Measurements from ENCODE around the gene MCOLN1.
"Not testable (repeated sequence)": the region's sequence is repeated elsewhere in the genome, so short reads cannot be mapped to it uniquely, and the experiment has no call there.

Gene MCOLN1

GRCh38 chr19:7533281-7533885, 11.0 kb downstream of the MCOLN1 start:
- TF ChIP-seq JUND (IDR thresholded peaks at IDR 0.05; ENCODE audit: low read depth) = no peak
- peak in 1 of 2 experiments; percentile 42 for DNase-seq (ENCODE audit: low read depth in 1 of 2, low spot score in 1 of 2)
- in situ Hi-C loops (cut with HindIII; ENCODE audit: low pct_unique_long_range_greater_than_20kb, low sequenced_read_pairs) = no loop called here

GRCh38 chr19:7533925-7534480, 11.6 kb downstream of the MCOLN1 start:
- peak; percentile 79 to 88 for DNase-seq (ENCODE audit: low read depth in 1 of 2, low spot score in 1 of 2)
- no peak for TF ChIP-seq JUND (IDR thresholded peaks at IDR 0.05; ENCODE audit: low read depth)
- in situ Hi-C loops (cut with HindIII; ENCODE audit: low pct_unique_long_range_greater_than_20kb, low sequenced_read_pairs) = no loop called here

DNA sequence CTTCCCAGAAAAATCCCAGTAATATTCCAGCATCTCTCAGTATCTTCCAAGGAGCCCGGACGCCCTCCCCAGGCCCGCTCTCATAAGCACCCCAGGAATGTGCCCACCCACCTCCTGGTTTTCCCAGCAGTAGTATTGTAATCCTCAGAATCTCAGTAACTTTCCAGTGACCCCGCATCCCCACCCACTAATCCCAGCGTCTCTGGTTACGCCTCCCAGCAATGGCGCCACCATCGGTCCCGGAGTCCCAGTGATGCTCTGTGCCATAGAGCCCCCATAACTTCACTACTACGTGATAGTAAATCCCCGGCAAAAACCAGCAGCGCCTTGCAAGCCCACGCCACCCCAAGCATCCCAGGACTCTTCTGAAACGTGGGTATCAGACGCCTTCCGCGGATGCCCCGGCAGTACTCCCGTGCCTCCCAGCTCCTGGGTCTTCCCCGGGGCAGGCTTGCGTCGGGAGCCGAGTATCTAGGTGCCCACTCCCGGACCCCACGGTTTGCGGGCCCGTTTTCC, 12.2 kb downstream of the MCOLN1 start:
- in situ Hi-C loops (cut with HindIII; ENCODE audit: low pct_unique_long_range_greater_than_20kb, low sequenced_read_pairs) = no loop called here
- TF ChIP-seq JUND (IDR thresholded peaks at IDR 0.05; ENCODE audit: low read depth) = no peak
- DNase-seq (ENCODE audit: low read depth in 1 of 2, low spot score in 1 of 2) = peak; percentile 53 to 60

DNA sequence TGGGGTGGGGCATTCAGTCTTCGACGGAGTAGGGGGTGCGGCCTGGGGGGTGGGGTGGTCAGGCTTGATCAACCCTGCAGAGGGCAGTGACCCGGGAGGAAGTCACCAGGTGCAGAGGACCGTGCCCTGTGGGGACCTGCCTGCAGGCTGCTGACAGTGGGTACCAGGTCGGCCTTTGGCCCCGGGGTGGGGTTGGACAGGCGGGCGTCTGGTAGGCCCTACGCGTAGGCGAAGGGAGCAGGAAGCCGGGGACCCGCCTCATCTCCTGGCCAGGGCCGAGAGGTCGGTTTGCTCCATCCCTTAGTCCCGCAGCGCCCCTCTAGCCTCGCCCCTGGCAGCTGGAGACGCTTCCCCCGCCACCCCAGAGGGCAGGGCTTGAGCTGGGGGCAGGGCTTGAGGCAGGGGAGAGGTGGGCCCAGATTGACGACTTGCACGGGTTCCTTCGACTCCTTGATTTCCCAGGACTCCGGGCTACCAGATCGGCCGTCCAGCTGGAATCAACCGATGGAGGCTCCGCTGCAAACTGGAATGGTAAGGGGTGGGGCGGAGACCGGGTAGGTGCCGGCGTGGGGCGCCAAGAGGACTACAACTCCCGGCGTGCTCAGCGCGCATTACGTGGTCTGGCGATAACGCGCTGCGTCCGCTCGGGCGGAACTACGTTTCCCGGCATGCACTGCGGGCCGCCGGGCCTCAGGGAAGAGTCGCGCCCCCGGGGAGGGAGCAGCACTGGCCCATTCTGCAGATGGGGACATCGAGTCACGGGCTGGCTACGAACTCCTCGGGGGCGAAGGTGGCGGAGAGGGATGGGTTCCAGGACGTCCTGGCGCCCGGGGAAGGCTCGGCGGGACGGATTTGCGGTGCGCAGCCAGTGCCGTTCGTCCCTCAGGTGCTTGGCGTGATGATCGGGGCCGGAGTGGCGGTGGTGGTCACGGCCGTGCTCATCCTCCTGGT, 12.9 kb downstream of the MCOLN1 start, which contains the start of gene PNPLA6:
Gene PNPLA6 (plus strand): TSS at position 671 of the 951 bp plus-strand sequence. CDS start 72 bp downstream, at position 743.
- DNase-seq (ENCODE audit: low read depth in 1 of 2, low spot score in 1 of 2) = peak; percentile 91 to 92
- TF ChIP-seq JUND (IDR thresholded peaks at IDR 0.05; ENCODE audit: low read depth) = no peak
- in situ Hi-C loops (cut with HindIII; ENCODE audit: low pct_unique_long_range_greater_than_20kb, low sequenced_read_pairs) = no loop called here

DNA sequence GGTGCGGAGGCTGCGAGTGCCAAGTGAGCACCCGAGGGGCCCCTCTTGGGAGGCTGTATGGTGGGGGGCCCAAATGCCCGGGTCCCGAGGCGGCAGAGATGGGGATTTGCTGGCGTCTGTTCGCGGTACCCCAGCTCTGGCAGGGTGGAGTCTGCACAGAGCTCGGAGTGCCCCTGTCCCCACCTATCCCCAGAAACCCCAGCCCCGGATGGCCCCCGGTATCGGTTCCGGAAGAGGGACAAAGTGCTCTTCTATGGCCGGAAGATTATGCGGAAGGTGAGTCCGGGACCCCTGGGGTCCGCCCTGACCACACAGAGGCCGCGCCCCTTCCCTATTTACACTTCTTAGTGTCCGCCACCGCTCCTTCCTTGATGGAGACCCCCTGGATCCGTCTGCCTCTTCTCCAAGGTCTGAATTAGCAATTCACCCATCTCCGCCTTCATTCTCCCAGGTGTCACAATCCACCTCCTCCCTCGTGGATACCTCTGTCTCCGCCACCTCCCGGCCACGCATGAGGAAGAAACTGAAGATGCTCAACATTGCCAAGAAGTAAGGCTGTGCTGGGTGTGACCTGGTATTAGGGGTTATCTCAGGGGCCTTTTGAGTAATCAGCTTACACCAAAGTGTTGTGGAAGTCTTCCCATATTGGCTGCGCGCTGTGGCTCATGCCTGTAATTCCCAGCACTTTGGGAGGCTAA, 13.7 kb downstream of the MCOLN1 start:
- no peak for DNase-seq (ENCODE audit: low read depth in 1 of 2, low spot score in 1 of 2)
- TF ChIP-seq JUND (IDR thresholded peaks at IDR 0.05; ENCODE audit: low read depth) = no peak
- in situ Hi-C loops (cut with HindIII; ENCODE audit: low pct_unique_long_range_greater_than_20kb, low sequenced_read_pairs) = no loop called here

- in situ Hi-C loops (cut with HindIII; ENCODE audit: low pct_unique_long_range_greater_than_20kb, low sequenced_read_pairs); DNase-seq (ENCODE audit: low read depth in 1 of 2, low spot score in 1 of 2): not testable (repeated sequence)
Observed at GRCh38 chr19:7538990-7539389, 16.6 kb downstream of the MCOLN1 start.

DNA sequence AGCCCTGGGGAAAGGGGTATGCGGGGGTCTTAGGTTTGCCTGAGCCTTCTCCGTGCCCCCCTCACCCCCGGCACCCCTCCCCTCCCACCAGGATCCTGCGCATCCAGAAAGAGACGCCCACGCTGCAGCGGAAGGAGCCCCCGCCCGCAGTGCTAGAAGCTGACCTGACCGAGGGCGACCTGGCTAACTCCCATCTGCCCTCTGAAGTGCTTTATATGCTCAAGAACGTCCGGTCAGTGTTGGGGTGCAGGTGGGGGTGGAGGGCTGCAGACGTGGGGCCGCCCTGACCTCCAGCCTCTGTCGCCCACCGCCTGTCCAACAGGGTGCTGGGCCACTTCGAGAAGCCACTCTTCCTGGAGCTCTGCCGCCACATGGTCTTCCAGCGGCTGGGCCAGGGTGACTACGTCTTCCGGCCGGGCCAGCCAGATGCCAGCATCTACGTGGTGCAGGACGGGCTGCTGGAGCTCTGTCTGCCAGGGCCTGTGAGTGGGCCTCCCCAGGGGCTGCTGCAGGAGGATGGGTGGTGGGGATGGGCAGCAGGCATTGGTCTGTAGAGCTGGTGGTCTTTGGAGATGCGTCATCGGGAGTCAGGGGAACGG, 17.5 kb downstream of the MCOLN1 start:
- in situ Hi-C loops (cut with HindIII; ENCODE audit: low pct_unique_long_range_greater_than_20kb, low sequenced_read_pairs) = no loop called here
- DNase-seq (ENCODE audit: low read depth in 1 of 2, low spot score in 1 of 2) = no peak
- no peak for TF ChIP-seq JUND (IDR thresholded peaks at IDR 0.05; ENCODE audit: low read depth)

- TF ChIP-seq JUND (IDR thresholded peaks at IDR 0.05; ENCODE audit: low read depth) = no peak
- in situ Hi-C loops (cut with HindIII; ENCODE audit: low pct_unique_long_range_greater_than_20kb, low sequenced_read_pairs) = no loop called here
- no peak for DNase-seq (ENCODE audit: low read depth in 1 of 2, low spot score in 1 of 2)
Observed at GRCh38 chr19:7540761-7541474, 18.5 kb downstream of the MCOLN1 start.

GRCh38 chr19:7541475-7541824, 19.0 kb downstream of the MCOLN1 start:
- DNase-seq (ENCODE audit: low read depth in 1 of 2, low spot score in 1 of 2) = no peak
- TF ChIP-seq JUND (IDR thresholded peaks at IDR 0.05; ENCODE audit: low read depth) = no peak
- in situ Hi-C loops (cut with HindIII; ENCODE audit: low pct_unique_long_range_greater_than_20kb, low sequenced_read_pairs) = no loop called here

- in situ Hi-C loops (cut with HindIII; ENCODE audit: low pct_unique_long_range_greater_than_20kb, low sequenced_read_pairs) = no loop called here
- DNase-seq (ENCODE audit: low read depth in 1 of 2, low spot score in 1 of 2) = no peak
- TF ChIP-seq JUND (IDR thresholded peaks at IDR 0.05; ENCODE audit: low read depth) = no peak
Observed at GRCh38 chr19:7541828-7542443, 19.5 kb downstream of the MCOLN1 start.
